ENCODE results near the gene GPC4. TPM values are rescaled to one million over a fixed set of nuclear protein-coding genes. Genes with fewer than 3 reads are reported as not detected.
"Not testable (repeated sequence)": the region's sequence is repeated elsewhere in the genome, so short reads cannot be mapped to it uniquely, and the experiment has no call there.

GPC4 gene
- total RNA-seq, 2 experiments from 2014 or later: not detected

GRCh38 chrX:133287860-133288259 lies 127.4 kb downstream of the GPC4 start:
- no peak for DNase-seq
- H3K27me3 Mint-ChIP-seq: no peaks in the 10 kb centered on the region
- ChIA-PET CTCF (no interaction called here), POLR2A (no interaction called here)
- intact Hi-C loops (cut with DNase I, micrococcal nuclease): no loop called here
- no peaks in the 10 kb centered on the region for H3K9me3 Mint-ChIP-seq (ENCODE audit: low read depth)
- H3K27ac Mint-ChIP-seq: no peak overlapping the region
- H3K4me3 Mint-ChIP-seq: no peak overlapping the region
- H3K4me1 Mint-ChIP-seq: no peaks in the 10 kb centered on the region
- H3K36me3 Mint-ChIP-seq (ENCODE audit: low read depth): no peaks in the 10 kb centered on the region
- ATAC-seq: no peak

GRCh38 chrX:133285341-133285740 lies 129.9 kb downstream of the GPC4 start:
- H3K27me3 Mint-ChIP-seq: peaks cover 3% of the 10 kb centered on the region
- H3K36me3 Mint-ChIP-seq (ENCODE audit: low read depth): no peaks in the 10 kb centered on the region
- H3K27ac Mint-ChIP-seq: no peak overlapping the region
- ChIA-PET CTCF (no interaction called here), POLR2A (no interaction called here)
- DNase-seq: no peak
- H3K4me3 Mint-ChIP-seq: no peak overlapping the region
- H3K4me1 Mint-ChIP-seq: no peaks in the 10 kb centered on the region
- H3K9me3 Mint-ChIP-seq (ENCODE audit: low read depth): no peaks in the 10 kb centered on the region
- ATAC-seq: no peak
- intact Hi-C loops (cut with DNase I, micrococcal nuclease): no loop called here

GRCh38 chrX:133279112-133279730 lies 136.1 kb downstream of the GPC4 start:
- H3K27ac Mint-ChIP-seq; H3K4me1 Mint-ChIP-seq; H3K36me3 Mint-ChIP-seq (ENCODE audit: low read depth); CTCF ChIA-PET; H3K4me3 Mint-ChIP-seq; intact Hi-C loops (cut with DNase I, micrococcal nuclease); H3K27me3 Mint-ChIP-seq; DNase-seq; ATAC-seq; H3K9me3 Mint-ChIP-seq (ENCODE audit: low read depth); POLR2A ChIA-PET: not testable (repeated sequence)

GRCh38 chrX:133273180-133273579 lies 142.1 kb downstream of the GPC4 start:
- Mint-ChIP-seq H3K36me3 (ENCODE audit: low read depth) (no peaks in the 10 kb centered on the region), H3K4me1 (no peaks in the 10 kb centered on the region), H3K9me3 (ENCODE audit: low read depth) (no peaks in the 10 kb centered on the region), H3K27ac (no peak overlapping the region), H3K27me3 (no peaks in the 10 kb centered on the region), H3K4me3 (no peak overlapping the region)
- ChIA-PET CTCF (no interaction called here), POLR2A (no interaction called here)
- DNase-seq (no peak), ATAC-seq (no peak)
- intact Hi-C loops (cut with DNase I, micrococcal nuclease): no loop called here

- no peaks in the 10 kb centered on the region for H3K4me1 Mint-ChIP-seq
- ChIA-PET POLR2A (no interaction called here), CTCF (no interaction called here)
- H3K36me3 Mint-ChIP-seq (ENCODE audit: low read depth): no peaks in the 10 kb centered on the region
- ATAC-seq: no peak
- no peaks in the 10 kb centered on the region for H3K9me3 Mint-ChIP-seq (ENCODE audit: low read depth)
- H3K27ac Mint-ChIP-seq: no peak overlapping the region
- intact Hi-C loops (cut with DNase I, micrococcal nuclease): no loop called here
- no peaks in the 10 kb centered on the region for H3K27me3 Mint-ChIP-seq
- no peak overlapping the region for H3K4me3 Mint-ChIP-seq
- DNase-seq: no peak
These were observed 146.1 kb downstream of the GPC4 start for GRCh38 chrX:133269168-133269567.

GRCh38 chrX:133267621-133268020 lies 147.7 kb downstream of the GPC4 start:
- Mint-ChIP-seq H3K9me3 (ENCODE audit: low read depth) (no peaks in the 10 kb centered on the region), H3K27me3 (peaks cover 2% of the 10 kb centered on the region), H3K4me3 (no peak overlapping the region), H3K36me3 (ENCODE audit: low read depth) (no peaks in the 10 kb centered on the region), H3K4me1 (no peaks in the 10 kb centered on the region), H3K27ac (no peak overlapping the region)
- no peak for DNase-seq
- ChIA-PET CTCF (no interaction called here), POLR2A (no interaction called here)
- intact Hi-C loops (cut with DNase I, micrococcal nuclease): no loop called here
- no peak for ATAC-seq

- Mint-ChIP-seq H3K4me3 (no peak overlapping the region), H3K4me1 (no peaks in the 10 kb centered on the region), H3K27ac (no peak overlapping the region), H3K9me3 (ENCODE audit: low read depth) (no peaks in the 10 kb centered on the region), H3K27me3 (peaks cover 2% of the 10 kb centered on the region), H3K36me3 (ENCODE audit: low read depth) (no peaks in the 10 kb centered on the region)
- ATAC-seq (no peak), DNase-seq (peak; percentile 4)
- intact Hi-C loops (cut with DNase I, micrococcal nuclease): no loop called here
- ChIA-PET POLR2A (no interaction called here), CTCF (no interaction called here)
These were observed 150.0 kb downstream of the GPC4 start for GRCh38 chrX:133265331-133265730.

GRCh38 chrX:133258481-133258880 lies 156.8 kb downstream of the GPC4 start:
- Mint-ChIP-seq H3K36me3 (ENCODE audit: low read depth) (no peaks in the 10 kb centered on the region), H3K27me3 (peaks cover 1% of the 10 kb centered on the region), H3K4me1 (no peaks in the 10 kb centered on the region), H3K4me3 (no peak overlapping the region), H3K9me3 (ENCODE audit: low read depth) (no peaks in the 10 kb centered on the region), H3K27ac (no peak overlapping the region)
- ChIA-PET POLR2A (no interaction called here), CTCF (no interaction called here)
- no peak for DNase-seq
- intact Hi-C loops (cut with DNase I, micrococcal nuclease): no loop called here
- no peak for ATAC-seq

- no peak overlapping the region for H3K4me3 Mint-ChIP-seq
- ATAC-seq (no peak), DNase-seq (no peak)
- H3K27me3 Mint-ChIP-seq: peaks cover 2% of the 10 kb centered on the region
- H3K9me3 Mint-ChIP-seq (ENCODE audit: low read depth): no peaks in the 10 kb centered on the region
- ChIA-PET POLR2A (no interaction called here), CTCF (no interaction called here)
- H3K4me1 Mint-ChIP-seq: no peaks in the 10 kb centered on the region
- H3K36me3 Mint-ChIP-seq (ENCODE audit: low read depth): no peaks in the 10 kb centered on the region
- intact Hi-C loops (cut with DNase I, micrococcal nuclease): no loop called here
- no peak overlapping the region for H3K27ac Mint-ChIP-seq
These were observed 160.6 kb downstream of the GPC4 start for GRCh38 chrX:133254666-133255065.

- DNase-seq (no peak), ATAC-seq (no peak)
- intact Hi-C loops (cut with DNase I, micrococcal nuclease): no loop called here
- Mint-ChIP-seq H3K9me3 (ENCODE audit: low read depth) (no peaks in the 10 kb centered on the region), H3K27ac (no peak overlapping the region), H3K27me3 (peaks cover 2% of the 10 kb centered on the region), H3K36me3 (ENCODE audit: low read depth) (no peaks in the 10 kb centered on the region), H3K4me3 (no peak overlapping the region), H3K4me1 (no peaks in the 10 kb centered on the region)
- CTCF ChIA-PET: no interaction called here
- POLR2A ChIA-PET: no interaction called here
These were observed 164.1 kb downstream of the GPC4 start for GRCh38 chrX:133251204-133251603.

- Mint-ChIP-seq H3K9me3 (ENCODE audit: low read depth) (peaks cover 3% of the 10 kb centered on the region), H3K27ac (no peak overlapping the region), H3K36me3 (ENCODE audit: low read depth) (peaks cover 2% of the 10 kb centered on the region), H3K4me1 (no peaks in the 10 kb centered on the region), H3K4me3 (no peak overlapping the region), H3K27me3 (peaks cover 2% of the 10 kb centered on the region)
- no peak for ATAC-seq
- no peak for DNase-seq
- intact Hi-C loops (cut with DNase I, micrococcal nuclease): no loop called here
- CTCF ChIA-PET: no interaction called here
- POLR2A ChIA-PET: no interaction called here
These were observed 164.8 kb downstream of the GPC4 start for GRCh38 chrX:133250184-133251100.

All from activated CD4-positive, alpha-beta T cell treated with anti-CD3 and anti-CD28 coated beads for 36 hours (primary cell).